NCI-H187 treated with DMSO at 0.1 percent for 48 hours (cell line): ENCODE data around the gene IQSEC1.

Experiments
- DNase-seq: peaks from one replicate; lab custom pipeline; 2025; lab: John Stamatoyannopoulos, UW

Gene IQSEC1

GRCh38 chr3:12999147-13000140, 73.8 kb downstream of the IQSEC1 start:
- DNase-seq, result no peak

DNA sequence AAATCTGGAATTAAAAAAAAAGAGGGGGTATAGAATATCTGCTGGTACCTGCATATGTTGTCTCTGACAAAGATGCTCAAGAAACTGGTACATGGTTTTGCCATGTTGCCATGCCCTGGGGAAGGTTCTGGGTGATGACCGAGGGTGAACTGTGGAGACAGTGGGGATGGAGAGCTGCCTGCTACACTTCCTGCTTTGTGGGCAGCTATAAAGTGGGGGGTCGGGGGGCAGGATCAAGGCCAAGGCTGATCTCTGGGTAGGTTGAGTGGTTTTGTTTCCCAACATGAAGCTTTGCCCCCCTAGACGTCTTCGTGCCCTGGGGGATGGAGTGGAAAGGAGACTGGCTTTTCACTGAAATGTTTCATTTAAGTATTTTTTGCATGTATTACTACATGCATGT, 74.6 kb downstream of the IQSEC1 start:
- no peak for DNase-seq

- no peak for DNase-seq
These were observed 75.8 kb downstream of the IQSEC1 start for GRCh38 chr3:12997387-12997786.

DNA sequence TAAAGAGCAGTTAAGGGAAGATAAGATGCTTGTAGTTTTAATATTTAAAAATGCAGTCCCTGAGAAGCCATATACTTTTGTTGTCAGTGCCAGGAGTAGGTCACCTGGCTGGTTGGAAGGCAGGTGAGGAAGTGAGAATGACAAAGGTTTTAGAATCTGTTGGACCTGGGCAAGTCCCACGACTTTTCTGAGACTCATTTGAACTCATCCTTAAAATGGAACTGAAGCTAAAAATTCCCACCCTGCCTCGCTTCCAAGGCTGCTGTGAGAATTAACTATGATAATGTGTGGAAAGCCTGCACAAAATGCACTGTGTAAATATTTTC, 77.1 kb downstream of the IQSEC1 start:
- no peak for DNase-seq

DNA sequence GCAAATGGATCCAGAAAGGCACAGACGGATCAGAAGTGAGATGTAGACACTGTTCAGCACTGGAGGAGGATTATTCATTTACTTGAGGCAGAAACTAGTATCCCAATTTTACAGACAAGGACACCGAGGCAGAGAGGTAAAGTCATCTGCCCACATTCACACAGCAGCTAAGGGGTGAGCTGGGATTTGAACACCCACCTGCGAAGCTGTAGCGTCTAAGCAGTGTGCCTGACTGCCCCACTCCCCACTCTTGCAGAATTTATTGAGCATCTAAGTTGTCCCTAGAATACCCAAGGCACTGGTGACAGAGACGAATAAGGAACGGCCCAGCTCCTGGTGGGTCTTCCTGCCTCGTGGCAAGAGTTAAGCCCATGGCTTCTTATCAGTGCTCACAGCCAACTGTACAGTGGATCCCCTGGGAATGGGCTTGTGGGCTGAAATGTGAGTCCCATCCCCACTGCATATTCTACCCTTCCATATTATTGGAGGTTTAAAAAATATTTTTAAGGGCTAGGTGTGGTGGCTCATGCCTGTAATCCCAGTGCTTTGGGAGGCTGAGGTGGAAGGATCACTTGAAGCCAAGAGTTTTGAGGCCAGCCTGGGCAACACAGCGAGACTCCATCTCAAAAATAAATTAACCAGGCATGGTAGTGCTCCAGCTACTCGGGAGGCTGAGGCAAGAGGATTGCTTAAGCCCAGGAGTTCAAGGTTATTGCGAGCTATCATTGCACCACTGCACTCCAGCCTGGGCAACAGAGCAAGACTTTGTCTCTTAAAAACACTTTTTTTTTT, 77.6 kb downstream of the IQSEC1 start:
- no peak for DNase-seq

DNA sequence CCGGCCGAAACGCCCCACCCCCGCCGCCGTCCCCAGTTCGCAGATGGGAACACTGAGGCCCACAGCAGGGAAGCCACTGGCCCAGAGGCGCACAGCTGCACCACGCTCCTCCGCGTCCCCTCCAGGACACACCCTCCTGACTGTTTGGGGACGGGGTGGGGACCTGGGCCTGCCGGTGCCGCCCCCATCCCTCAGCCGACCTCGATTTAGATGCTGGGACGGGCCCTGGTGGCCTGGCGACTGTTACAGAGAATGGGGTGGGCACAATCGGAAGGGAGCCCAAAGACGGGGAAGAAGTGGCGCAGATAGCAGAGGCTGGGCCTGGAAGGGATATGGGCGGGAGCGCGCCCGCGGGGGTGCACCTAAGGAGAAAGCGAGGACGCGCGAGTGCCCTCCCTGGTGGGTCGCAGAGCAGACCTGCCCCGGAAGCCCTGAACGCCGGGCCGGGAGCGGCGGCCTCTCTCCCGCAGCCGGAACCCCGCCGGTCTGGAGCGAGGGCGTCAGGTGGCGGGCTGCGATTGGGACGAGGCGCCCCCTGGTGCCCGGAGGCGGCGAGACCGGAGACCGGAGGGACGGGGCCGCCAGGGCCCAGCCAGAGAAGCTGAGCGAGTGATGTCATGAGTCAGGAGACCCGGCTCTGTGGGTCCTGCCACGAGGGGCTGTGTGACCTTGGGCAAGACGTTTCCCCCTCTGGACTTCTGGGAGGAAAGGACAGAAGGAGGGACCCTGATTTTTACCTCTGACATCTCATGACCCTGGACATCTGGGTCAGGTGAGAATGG, 78.4 kb downstream of the IQSEC1 start:
- DNase-seq, result no peak

- DNase-seq, result no peak
These were observed 78.9 kb downstream of the IQSEC1 start for GRCh38 chr3:12994357-12994606.

GRCh38 chr3:12993517-12994356, 79.5 kb downstream of the IQSEC1 start:
- no peak for DNase-seq

DNA sequence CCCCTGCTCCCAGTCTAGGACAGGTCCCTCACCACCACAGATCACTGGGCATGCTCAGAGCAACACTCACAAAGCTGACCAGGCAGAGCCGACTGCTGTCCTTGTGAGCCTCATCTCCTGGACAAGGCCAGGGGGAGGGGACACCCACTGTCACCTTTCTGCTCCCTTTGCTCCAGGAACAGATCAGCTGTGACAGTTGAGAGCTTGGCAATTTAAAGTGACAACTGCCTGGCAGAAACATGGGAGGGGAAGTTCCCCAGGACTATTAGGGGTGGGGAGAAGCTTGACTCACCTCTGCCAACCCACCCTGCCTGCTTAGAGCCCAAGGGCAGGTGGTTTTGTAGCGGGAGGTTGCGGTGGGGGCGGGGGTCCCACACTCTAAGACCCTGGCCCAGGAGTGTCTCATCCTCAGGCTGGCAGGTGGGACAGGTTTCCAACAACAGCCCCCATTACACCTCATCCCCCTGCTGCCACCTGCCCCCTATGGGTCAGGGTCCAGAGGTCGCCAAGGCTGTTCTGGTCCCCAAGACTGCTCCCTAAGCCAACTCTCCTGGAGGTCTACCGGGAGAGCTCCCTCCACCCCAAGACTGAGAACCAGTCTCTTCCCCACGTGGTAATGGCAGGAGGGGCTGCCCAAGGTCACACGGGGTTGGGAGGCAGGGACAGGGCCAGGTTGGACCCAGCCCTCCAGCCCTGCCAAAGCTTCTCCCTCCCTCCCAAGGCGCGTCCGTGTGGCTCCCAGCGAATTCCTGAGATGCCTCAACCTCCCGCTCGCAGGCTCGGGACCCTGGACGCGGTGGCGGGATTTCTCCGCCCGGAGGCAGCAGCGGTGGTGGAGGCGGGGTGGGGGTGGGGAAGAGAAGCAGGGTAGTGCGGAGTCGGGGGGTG, 80.4 kb downstream of the IQSEC1 start:
- DNase-seq, result no peak

DNA sequence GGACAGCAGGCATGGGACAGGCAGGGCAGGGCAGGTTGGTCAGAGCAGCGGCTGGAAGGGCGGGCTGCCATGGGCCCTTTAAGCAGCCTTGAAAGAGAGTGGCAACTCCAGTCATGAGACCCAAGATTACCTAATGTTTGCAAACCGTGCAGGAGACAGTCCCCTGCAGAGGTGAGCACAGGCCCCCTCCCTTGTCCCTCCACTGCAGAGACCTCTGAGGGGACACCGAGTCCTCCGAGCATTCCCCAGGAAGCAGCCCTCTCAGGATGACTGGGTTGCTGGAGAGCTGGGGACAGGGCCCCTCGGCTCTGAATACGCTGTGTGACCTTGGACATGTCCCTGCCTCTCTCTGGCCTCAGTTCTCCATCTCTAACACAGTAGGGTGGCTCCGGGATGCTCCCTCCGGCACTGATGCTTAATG, 81.4 kb downstream of the IQSEC1 start:
- no peak for DNase-seq

DNA sequence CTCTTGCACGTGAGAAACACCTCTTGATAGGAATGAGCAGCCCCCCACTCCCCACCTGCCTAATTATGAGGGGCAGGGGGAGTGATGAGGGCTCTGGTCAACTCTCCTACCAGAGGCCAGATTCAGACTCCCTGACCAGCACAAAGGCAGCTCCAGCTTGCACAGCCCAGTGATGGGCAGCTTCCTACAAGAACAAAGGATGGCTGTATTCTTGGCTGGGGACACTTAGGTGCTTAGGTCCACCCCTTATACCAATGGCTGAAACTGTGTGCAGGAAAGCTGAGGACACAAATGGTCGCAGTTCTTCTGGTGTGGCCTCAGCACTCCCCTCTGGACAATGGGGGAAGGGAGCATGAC, 81.8 kb downstream of the IQSEC1 start:
- no peak for DNase-seq

DNA sequence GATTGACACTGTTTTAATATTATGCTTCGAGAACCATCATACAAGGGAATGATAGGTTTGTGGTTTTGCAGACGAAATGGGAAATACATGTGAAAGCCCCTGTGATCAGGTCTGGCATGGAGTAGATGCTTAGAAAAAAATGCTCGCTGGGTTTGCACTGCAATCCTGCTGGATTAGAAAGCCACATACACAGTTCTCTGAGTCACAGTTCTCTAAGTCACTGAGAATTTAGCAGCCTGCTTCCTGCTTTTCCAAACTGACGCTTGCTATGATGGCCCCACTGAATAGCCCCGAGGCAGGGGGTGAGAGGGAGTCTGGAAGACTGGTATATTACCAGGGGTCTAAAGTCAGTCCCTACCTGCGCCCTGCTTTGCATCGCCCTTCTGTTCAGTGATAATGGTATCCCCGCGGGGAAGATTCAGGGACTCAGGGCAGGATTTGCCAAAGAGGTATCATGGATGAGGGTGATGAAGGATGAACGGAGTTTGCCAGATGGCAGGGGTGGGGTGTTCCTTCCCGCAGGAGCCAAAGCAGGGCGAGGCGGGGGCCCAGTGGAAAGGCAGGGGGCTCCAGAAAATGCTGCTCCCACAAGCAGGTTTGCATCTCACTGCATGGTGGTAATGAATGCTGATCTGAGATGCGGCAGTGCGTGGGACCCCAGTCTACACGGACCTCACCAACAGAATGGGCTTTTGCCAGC, 82.3 kb downstream of the IQSEC1 start:
- no peak for DNase-seq

- DNase-seq, result no peak
These were observed 82.9 kb downstream of the IQSEC1 start for GRCh38 chr3:12990306-12990705.

- no peak for DNase-seq
These were observed 84.3 kb downstream of the IQSEC1 start for GRCh38 chr3:12988728-12989454.

DNA sequence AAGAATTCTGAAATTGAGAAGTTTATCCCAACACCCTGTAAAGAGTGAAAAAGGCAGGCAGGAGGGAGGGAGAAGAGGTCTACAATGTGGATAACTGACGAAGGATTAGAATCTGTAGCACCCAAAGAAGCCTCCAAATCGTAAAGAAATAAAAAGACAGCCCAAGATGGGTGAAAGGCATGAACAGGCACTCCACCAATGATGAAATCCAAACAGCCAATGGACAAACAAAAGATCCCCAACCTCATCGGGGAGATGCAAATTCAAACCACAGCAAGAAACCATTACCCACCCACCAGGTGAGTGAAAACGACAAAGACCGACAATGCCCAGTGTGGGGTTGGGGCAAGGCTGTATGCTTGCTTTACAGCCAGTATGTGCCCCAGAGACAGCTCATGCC, 85.6 kb downstream of the IQSEC1 start:
- no peak for DNase-seq

GRCh38 chr3:12986986-12987385, 86.2 kb downstream of the IQSEC1 start:
- DNase-seq, result no peak

GRCh38 chr3:12986521-12986920, 86.7 kb downstream of the IQSEC1 start:
- DNase-seq, result no peak

DNA sequence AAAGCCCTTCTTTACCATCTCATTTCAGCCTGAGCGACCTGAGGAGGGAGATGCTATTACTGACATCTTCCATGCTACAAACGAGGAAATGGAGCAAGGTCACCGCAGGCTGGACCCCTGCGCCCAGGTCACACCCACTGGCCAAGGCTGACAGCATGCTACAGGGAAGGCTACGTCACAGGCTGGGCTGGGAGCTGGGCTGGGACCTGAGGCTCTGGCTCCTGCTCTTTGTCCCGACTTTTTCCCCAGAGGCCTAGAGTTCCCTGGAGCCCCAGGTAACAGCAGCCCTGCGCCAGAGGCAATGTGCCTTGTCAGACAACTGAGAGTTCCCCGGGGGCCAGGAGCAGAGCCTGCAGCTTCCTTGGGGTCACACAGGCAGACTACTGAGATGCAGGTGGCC, 87.2 kb downstream of the IQSEC1 start:
- no peak for DNase-seq

GRCh38 chr3:12985148-12985547, 88.1 kb downstream of the IQSEC1 start:
- DNase-seq, result no peak
